ENCODE results near the gene MLLT1. TPM values are rescaled to one million over a fixed set of nuclear protein-coding genes. Genes with fewer than 3 reads are reported as not detected.

MLLT1 gene
- total and polyA plus RNA-seq, 2 of the 8 experiments (the other 6 are each of a cell fraction or from before 2014, with no cell fraction given): 18.8 to 45.1 TPM

DNA sequence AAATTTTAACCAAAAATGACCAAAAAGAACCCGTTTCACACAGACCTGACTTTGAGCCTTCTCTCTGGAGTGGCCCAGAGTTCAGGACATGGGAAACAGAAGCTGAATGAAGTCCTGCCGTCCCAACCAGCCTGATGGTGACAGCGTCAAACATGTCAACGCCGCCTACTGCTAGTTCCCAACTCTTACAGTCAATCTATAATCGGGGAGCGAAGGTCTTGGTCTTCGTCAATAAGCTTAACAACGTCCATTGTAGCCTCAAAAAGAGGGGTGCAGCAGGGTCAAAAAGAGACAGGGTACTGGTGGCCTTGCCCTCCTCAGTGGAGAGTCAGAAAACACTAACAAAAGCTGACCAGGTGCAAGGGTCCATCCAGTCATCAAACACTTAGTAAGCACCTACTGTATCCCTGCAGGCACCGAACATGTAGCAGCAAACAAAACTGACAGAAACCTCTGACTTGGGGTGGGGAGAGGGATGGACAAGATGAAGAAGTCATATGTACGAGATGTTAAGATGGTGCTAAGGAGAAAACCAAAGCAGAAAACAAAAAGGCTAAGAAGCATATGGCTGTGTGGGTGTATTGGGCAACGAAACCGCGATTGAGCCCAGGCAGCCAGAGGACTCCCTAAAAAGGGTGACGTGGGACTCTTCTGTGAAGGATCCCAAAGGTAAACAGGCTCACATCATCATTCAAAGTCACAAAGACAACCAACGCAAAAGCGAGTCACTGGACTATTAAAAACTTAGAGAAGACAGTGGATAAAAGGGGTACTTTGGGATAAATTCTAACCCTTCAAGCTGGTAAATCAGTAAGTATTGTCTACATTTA lies 12.0 kb downstream of the MLLT1 start:
- no peak overlapping the region for H3K9ac ChIP-seq (replicated peaks in 1 of 4; ENCODE audit: extremely low read depth in 1 of 4, low read depth in 3 of 4, low read length in 3 of 4)
- H2BK12ac ChIP-seq (ENCODE audit: low read depth, low read length): no peak overlapping the region
- H3K23ac ChIP-seq (ENCODE audit: insufficient read length): no peak overlapping the region
- H3K79me1 ChIP-seq (ENCODE audit: low read depth, low read length): peaks cover 21% of the 10 kb centered on the region
- DNase-seq (ENCODE audit: low read depth in 1 of 2, low spot score in 2 of 2): no peak
- no peak overlapping the region for H4K91ac ChIP-seq (replicated peaks; ENCODE audit: insufficient read length, low read length)
- no peak overlapping the region for H3K27ac ChIP-seq (ENCODE audit: low read depth, low read length)
- no peak overlapping the region for H2BK15ac ChIP-seq (ENCODE audit: low read length)
- H3K79me2 ChIP-seq (ENCODE audit: control insufficient read depth in 1 of 2, insufficient read depth in 2 of 2, low read length in 2 of 2): peaks cover 0 to 71% of the 10 kb centered on the region in 2 experiments; a peak in 2 of 4 replicates
- H2AFZ ChIP-seq (ENCODE audit: low read length): no peak overlapping the region
- no peak overlapping the region for H2AK5ac ChIP-seq (ENCODE audit: low read depth, low read length)
- no peak overlapping the region for H3K4ac ChIP-seq (replicated peaks; ENCODE audit: insufficient read length, low read depth, low read length)
- H3K36me3 ChIP-seq (ENCODE audit: control insufficient read depth in 2 of 4, insufficient read depth in 4 of 4, low read length in 3 of 4): peaks cover 0 to 26% (median 11%) of the 10 kb centered on the region in 4 experiments; a peak in 4 of 8 replicates
- ChIA-PET POLR2A (ENCODE audit: partially characterized antibody) (interaction anchor here (1.1 to 1.6 kb wide), 2 partner anchors 8 to 46 kb away, joined by 3 to 7 read pairs; no protein-coding TSS in a partner anchor), CTCF (ENCODE audit: partially characterized antibody) (interaction anchor here (0.6 to 1.5 kb wide), 7 partner anchors 8 to 54 kb away, joined by 3 to 5 read pairs (median 3); no protein-coding TSS in a partner anchor)
- H3K4me3 ChIP-seq (ENCODE audit: extremely low read depth in 1 of 4, insufficient read depth in 2 of 4, low read depth in 3 of 4, low read length in 4 of 4): no peak overlapping the region
- H3K56ac ChIP-seq (replicated peaks; ENCODE audit: insufficient read length, low read depth, low read length): no peak overlapping the region
- H2BK120ac ChIP-seq (replicated peaks; ENCODE audit: low read depth, low read length): no peak overlapping the region
- H4K5ac ChIP-seq (ENCODE audit: insufficient read length, low read depth, low read length): no peak overlapping the region
- H3K23me2 ChIP-seq (ENCODE audit: low read depth, low read length): no peaks in the 10 kb centered on the region
- no peak for FAIRE-seq
- peaks cover 26 to 30% of the 10 kb centered on the region in 2 experiments for H4K20me1 ChIP-seq (replicated peaks in 1 of 2; ENCODE audit: control insufficient read depth in 1 of 2, insufficient read depth in 2 of 2, low read length in 2 of 2)
- H2BK5ac ChIP-seq (ENCODE audit: low read depth, low read length): no peak overlapping the region
- H3K18ac ChIP-seq (ENCODE audit: extremely low read depth, low read length): no peak overlapping the region
- H3K9me3 ChIP-seq (ENCODE audit: insufficient read depth in 2 of 2, low read depth in 1 of 2, low read length in 1 of 2): no peaks in the 10 kb centered on the region
- no peaks in the 10 kb centered on the region; a peak in 1 of 7 replicates for H3K27me3 ChIP-seq (replicated peaks in 1 of 4; ENCODE audit: control insufficient read depth in 3 of 4, extremely low read depth in 1 of 4, insufficient read depth in 3 of 4, low read length in 3 of 4)
- H3K4me2 ChIP-seq (ENCODE audit: insufficient read depth in 1 of 2, low read depth in 2 of 2, low read length in 2 of 2): no peak overlapping the region
- H3K14ac ChIP-seq (ENCODE audit: insufficient read length): no peak overlapping the region
- H2BK20ac ChIP-seq (ENCODE audit: low read length): no peak overlapping the region
- no peak overlapping the region for H4K8ac ChIP-seq (ENCODE audit: extremely low read depth, insufficient read depth, low read length)
- H3K4me1 ChIP-seq (replicated peaks in 1 of 4; ENCODE audit: control insufficient read depth in 3 of 4, insufficient read depth in 4 of 4, low read length in 3 of 4): peaks cover 6 to 14% (median 10%) of the 10 kb centered on the region in 4 experiments
- WGBS, 2 experiments (ENCODE audit: extremely low coverage in 1 of 2, insufficient coverage in 1 of 2, insufficient read length in 1 of 2, insufficient replicate concordance in 2 of 2, low coverage in 1 of 2, low lambda C conversion rate in 2 of 2, missing lambda C conversion rate in 1 of 2): 82% methylated on average over 17 of the region's 17 CpGs; no CpG with 5 or more reads in 1 of the 2 experiments
- no peak for TF ChIP-seq ASH2L (IDR thresholded peaks at IDR 0.05; ENCODE audit: low read length)
- no peak for TF ChIP-seq SUZ12 (IDR thresholded peaks at IDR 0.05; ENCODE audit: low read length)
- no peak for TF ChIP-seq FOSL1 (IDR thresholded peaks at IDR 0.05; ENCODE audit: insufficient read depth, low read depth, low read length)
- TF ChIP-seq TBP (IDR thresholded peaks at IDR 0.05; ENCODE audit: low read depth, low read length): no peak
- TF ChIP-seq POLR2A (IDR thresholded peaks at IDR 0.05; ENCODE audit: control extremely low read depth in 1 of 2, low read depth in 2 of 2, low read length in 2 of 2): no peak
- no peak for TF ChIP-seq POU5F1 (IDR thresholded peaks at IDR 0.05; ENCODE audit: low read depth, low read length)
- TF ChIP-seq GABPA (IDR thresholded peaks at IDR 0.05; ENCODE audit: borderline replicate concordance, insufficient read depth, low read length): no peak
- TF ChIP-seq NANOG (IDR thresholded peaks at IDR 0.05; ENCODE audit: insufficient read depth, low read depth, low read length, poor library complexity, severe bottlenecking): no peak
- TF ChIP-seq EGR1 (IDR thresholded peaks at IDR 0.05; ENCODE audit: borderline replicate concordance, low read depth, low read length): no peak
- no peak for TF ChIP-seq EP300 (IDR thresholded peaks at IDR 0.05; ENCODE audit: borderline replicate concordance in 1 of 2, low read depth in 2 of 2, low read length in 2 of 2)
- no peak for TF ChIP-seq CTBP2 (IDR thresholded peaks at IDR 0.05; ENCODE audit: borderline replicate concordance, insufficient read depth, insufficient read length, low read length)
- TF ChIP-seq, protein P1, sequence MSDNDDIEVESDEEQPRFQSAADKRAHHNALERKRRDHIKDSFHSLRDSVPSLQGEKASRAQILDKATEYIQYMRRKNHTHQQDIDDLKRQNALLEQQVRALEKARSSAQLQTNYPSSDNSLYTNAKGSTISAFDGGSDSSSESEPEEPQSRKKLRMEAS (IDR thresholded peaks at IDR 0.05): no peak
